ENCODE data around the gene SMIM35. TPM values are rescaled to one million over a fixed set of nuclear protein-coding genes. Genes with fewer than 3 reads are reported as not detected.

The SMIM35 gene
- total and polyA plus RNA-seq, 2 of the 4 experiments (the other 2 are of a cell fraction): not detected

- H3K4me1 ChIP-seq (ENCODE audit: control insufficient read depth, insufficient read depth, low read length): no peaks in the 10 kb centered on the region
- H3K23ac ChIP-seq (ENCODE audit: low read depth, low read length): no peak overlapping the region
- WGBS, 2 experiments (ENCODE audit: extremely low coverage in 2 of 2, insufficient read length in 1 of 2): no CpG with 5 or more reads among the region's 4 CpGs
- no peak overlapping the region for H3K4me2 ChIP-seq (ENCODE audit: low read depth, low read length)
- no peak overlapping the region for H4K5ac ChIP-seq (ENCODE audit: low read depth, low read length)
- intact Hi-C loops (cut with micrococcal nuclease) (no loop called here), dilution Hi-C loops (cut with HindIII; ENCODE audit: low sequenced_read_pairs, unreplicated experiment) (no loop called here), in situ Hi-C loops (cut with MboI; ENCODE audit: low sequenced_read_pairs) (no loop called here)
- no TSS peak for BruUV-seq (replicated peaks)
- H3K79me1 ChIP-seq (ENCODE audit: low read depth in 1 of 2, low read length in 2 of 2): no peaks in the 10 kb centered on the region
- H3K9me1 ChIP-seq (ENCODE audit: insufficient read depth, low read length): no peaks in the 10 kb centered on the region
- no peaks in the 10 kb centered on the region for H3K27me3 ChIP-seq (ENCODE audit: control insufficient read depth, insufficient read depth, low read length)
- no peak for TF ChIP-seq ELK1 (IDR thresholded peaks at IDR 0.05; ENCODE audit: borderline replicate concordance, low read depth, low read length)
- TF ChIP-seq FOS (IDR thresholded peaks at IDR 0.05; ENCODE audit: low read depth, low read length): no peak
- no peak for TF ChIP-seq MAZ (IDR thresholded peaks at IDR 0.05; ENCODE audit: borderline replicate concordance, low read depth, low read length)
- TF ChIP-seq CTCF (conservative IDR thresholded peaks at IDR 0.05; ENCODE audit: low read depth, low read length): no peak
- TF ChIP-seq NFE2L2 (IDR thresholded peaks at IDR 0.05; ENCODE audit: low read depth, low read length): no peak
- no peak for TF ChIP-seq RCOR1 (IDR thresholded peaks at IDR 0.05; ENCODE audit: insufficient replicate concordance, low read length)
- no peak for TF ChIP-seq CHD1 (IDR thresholded peaks at IDR 0.05; ENCODE audit: low read depth, low read length)
- no peak for TF ChIP-seq SMC3 (IDR thresholded peaks at IDR 0.05; ENCODE audit: low read depth, low read length)
- no peak for TF ChIP-seq RAD21 (IDR thresholded peaks at IDR 0.05; ENCODE audit: low read length)
- TF ChIP-seq USF2 (IDR thresholded peaks at IDR 0.05; ENCODE audit: low read depth, low read length): no peak
- TF ChIP-seq BHLHE40 (IDR thresholded peaks at IDR 0.05; ENCODE audit: low read depth, low read length): no peak
- TF ChIP-seq CEBPB (IDR thresholded peaks at IDR 0.05; ENCODE audit: low read depth, low read length): no peak
- TF ChIP-seq RFX5 (IDR thresholded peaks at IDR 0.05; ENCODE audit: low read depth, low read length): no peak
- TF ChIP-seq MXI1 (IDR thresholded peaks at IDR 0.05; ENCODE audit: borderline replicate concordance, low read depth, low read length): no peak
- no peak for TF ChIP-seq POLR2A (IDR thresholded peaks at IDR 0.05; ENCODE audit: low read depth, low read length)
- TF ChIP-seq MAFK (IDR thresholded peaks at IDR 0.05; ENCODE audit: low read depth, low read length): no peak
- H2AK9ac ChIP-seq (replicated peaks; ENCODE audit: low read depth, low read length, poor library complexity): no peak overlapping the region
- no peak overlapping the region for H3K4me3 ChIP-seq (ENCODE audit: insufficient read depth, low read depth, low read length)
- no peaks in the 10 kb centered on the region for H4K20me1 ChIP-seq (ENCODE audit: insufficient read depth, low read length)
- no peak overlapping the region for H2BK15ac ChIP-seq (ENCODE audit: low read depth, low read length)
- no peak overlapping the region for H4K91ac ChIP-seq (ENCODE audit: insufficient read depth, low read depth, low read length)
- H4K8ac ChIP-seq (ENCODE audit: low read depth in 2 of 2, low read length in 2 of 2): no peak overlapping the region
- H2BK5ac ChIP-seq (ENCODE audit: low read depth, low read length, poor library complexity, severe bottlenecking): no peak overlapping the region
- no peak overlapping the region for H3K27ac ChIP-seq (ENCODE audit: insufficient read depth, low read length)
- no peak overlapping the region for H3K18ac ChIP-seq (ENCODE audit: low read depth, low read length)
- no peak overlapping the region for H3K9ac ChIP-seq (ENCODE audit: low read depth, low read length)
- H2BK120ac ChIP-seq (ENCODE audit: low read depth, low read length): no peak overlapping the region
- H2AK5ac ChIP-seq (ENCODE audit: low read depth, low read length): no peak overlapping the region
- no peak overlapping the region for H2AFZ ChIP-seq (replicated peaks; ENCODE audit: low read length, poor library complexity)
- no peaks in the 10 kb centered on the region for H3K9me3 ChIP-seq (ENCODE audit: control insufficient read depth, insufficient read depth, low read length)
- POLR2A ChIA-PET (ENCODE audit: unreplicated experiment): no interaction called here
- ATAC-seq (ENCODE audit: low read depth) (no peak), DNase-seq (no peak)
- H3K4ac ChIP-seq (ENCODE audit: low read depth, low read length): no peak overlapping the region
- H3K56ac ChIP-seq (ENCODE audit: extremely low read depth, insufficient read depth, low read length): no peak overlapping the region
- CTCF ChIA-PET: no interaction called here
- no peak overlapping the region for H2BK20ac ChIP-seq (ENCODE audit: low read depth, low read length)
- H3K14ac ChIP-seq (replicated peaks; ENCODE audit: low read depth, low read length): no peak overlapping the region
- no peaks in the 10 kb centered on the region for H3K36me3 ChIP-seq (ENCODE audit: control insufficient read depth, insufficient read depth, low read length)
Measured at GRCh38 chr11:118003456-118003855, 83.3 kb downstream of the SMIM35 start.
